Measurements from ENCODE around the gene PRKCE. TPM values are rescaled to one million over a fixed set of nuclear protein-coding genes. Genes with fewer than 3 reads are reported as not detected.

PRKCE gene
- polyA plus RNA-seq, 1 of the 3 experiments (the other 2 are of a cell fraction) = 16.3 TPM

- no peaks in the 10 kb centered on the region for H3K9me3 ChIP-seq
- H3F3A ChIP-seq (replicated peaks; ENCODE audit: insufficient read depth) = no peaks in the 10 kb centered on the region
- H3K4me3 ChIP-seq (ENCODE audit: low read depth in 2 of 2, low read length in 1 of 2) = no peak overlapping the region
- no peak for TF ChIP-seq PBX3 (IDR thresholded peaks at IDR 0.05)
- no peak for TF ChIP-seq ZBTB33 (IDR thresholded peaks at IDR 0.05; ENCODE audit: borderline replicate concordance, low read depth)
- no peak for TF ChIP-seq SMC3 (IDR thresholded peaks at IDR 0.05; ENCODE audit: low read depth, low read length)
- no peaks in the 10 kb centered on the region for H3K4me1 ChIP-seq (ENCODE audit: control insufficient read depth in 1 of 2, insufficient read depth in 2 of 2, low read depth in 1 of 2, low read length in 1 of 2)
- DNase-seq = no peak
- no peak overlapping the region for H3K27ac ChIP-seq (ENCODE audit: low read depth in 2 of 2, low read length in 1 of 2)
- no peak overlapping the region for H2AFZ ChIP-seq (ENCODE audit: low read depth)
- CTCF ChIA-PET = interaction anchor here (0.6 to 4.9 kb wide), 6 partner anchors 11 to 384 kb away, joined by 3 to 36 read pairs (median 4); no protein-coding TSS in a partner anchor
- H3K9ac ChIP-seq = no peak overlapping the region
- POLR2A ChIA-PET = no interaction called here
- no peaks in the 10 kb centered on the region for H4K20me1 ChIP-seq (ENCODE audit: insufficient read depth)
- H3K79me2 ChIP-seq (ENCODE audit: insufficient read depth) = no peaks in the 10 kb centered on the region
- no peaks in the 10 kb centered on the region for H3K27me3 ChIP-seq (ENCODE audit: insufficient read depth)
- H3K4me2 ChIP-seq = no peak overlapping the region
- H3K9me2 ChIP-seq = no peaks in the 10 kb centered on the region
- 80% methylated on average over 7 of the region's 7 CpGs for WGBS (ENCODE audit: low lambda C conversion rate)
- no peaks in the 10 kb centered on the region for H3K36me3 ChIP-seq (replicated peaks in 1 of 2; ENCODE audit: control insufficient read depth in 1 of 2, insufficient read depth in 2 of 2, low read length in 1 of 2)
Observed at GRCh38 chr2:45982096-45982495, 330.6 kb downstream of the PRKCE start.

DNA sequence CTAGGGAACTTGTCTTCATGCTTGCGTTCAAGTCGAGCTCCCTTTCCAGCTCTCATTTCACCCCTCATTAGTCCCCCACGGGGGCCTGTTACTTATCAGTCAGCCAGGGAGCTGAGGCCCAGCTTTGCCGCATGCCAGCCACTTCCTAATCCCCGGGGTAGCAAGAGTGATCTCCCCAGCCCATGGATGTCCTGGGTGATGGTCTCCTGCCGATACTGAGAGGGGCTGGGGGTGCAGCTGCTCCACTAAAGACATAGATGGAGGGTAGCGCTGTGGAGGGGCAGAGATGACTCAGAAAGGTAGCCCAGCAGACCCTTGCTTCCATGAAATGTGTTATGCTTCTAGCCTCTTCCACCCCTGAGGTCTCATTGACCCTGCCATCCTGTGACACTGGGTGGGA lies 331.7 kb downstream of the PRKCE start:
- H3K9me3 ChIP-seq = no peaks in the 10 kb centered on the region
- POLR2A ChIA-PET = no interaction called here
- H3K27ac ChIP-seq (ENCODE audit: low read depth in 2 of 2, low read length in 1 of 2) = no peak overlapping the region
- H4K20me1 ChIP-seq (ENCODE audit: insufficient read depth) = no peaks in the 10 kb centered on the region
- H3K4me1 ChIP-seq (ENCODE audit: control insufficient read depth in 1 of 2, insufficient read depth in 2 of 2, low read depth in 1 of 2, low read length in 1 of 2) = peaks cover 0 to 6% of the 10 kb centered on the region in 2 experiments; a peak in 1 of 4 replicates
- WGBS (ENCODE audit: low lambda C conversion rate) = 90% methylated on average over 7 of the region's 7 CpGs
- no peaks in the 10 kb centered on the region for H3F3A ChIP-seq (replicated peaks; ENCODE audit: insufficient read depth)
- H3K4me3 ChIP-seq (ENCODE audit: low read depth in 2 of 2, low read length in 1 of 2) = no peak overlapping the region
- H3K27me3 ChIP-seq (ENCODE audit: insufficient read depth) = no peaks in the 10 kb centered on the region
- no peak for DNase-seq
- no peaks in the 10 kb centered on the region for H3K79me2 ChIP-seq (ENCODE audit: insufficient read depth)
- no peaks in the 10 kb centered on the region for H3K9me2 ChIP-seq
- CTCF ChIA-PET = interaction anchor here (0.9 to 3.3 kb wide), 5 partner anchors 10 to 905 kb away, joined by 3 to 17 read pairs (median 3); no protein-coding TSS in a partner anchor
- H2AFZ ChIP-seq (ENCODE audit: low read depth) = no peak overlapping the region
- H3K36me3 ChIP-seq (replicated peaks in 1 of 2; ENCODE audit: control insufficient read depth in 1 of 2, insufficient read depth in 2 of 2, low read length in 1 of 2) = no peaks in the 10 kb centered on the region
- H3K9ac ChIP-seq = no peak overlapping the region
- H3K4me2 ChIP-seq = no peak overlapping the region
- TF ChIP-seq YY1 (IDR thresholded peaks at IDR 0.05; ENCODE audit: low read depth) (no peak), ZBTB33 (IDR thresholded peaks at IDR 0.05; ENCODE audit: borderline replicate concordance, low read depth) (no peak), PBX3 (IDR thresholded peaks at IDR 0.05) (no peak), FOXM1 (IDR thresholded peaks at IDR 0.05; ENCODE audit: low read depth) (no peak), TAF1 (IDR thresholded peaks at IDR 0.05; ENCODE audit: borderline replicate concordance, low read depth, low read length) (no peak), JUND (IDR thresholded peaks at IDR 0.05) (no peak), NFIC (IDR thresholded peaks at IDR 0.05; ENCODE audit: borderline replicate concordance) (no peak), RXRA (IDR thresholded peaks at IDR 0.05; ENCODE audit: borderline replicate concordance, low read depth) (no peak), MXI1 (IDR thresholded peaks at IDR 0.05; ENCODE audit: low read depth, low read length) (no peak), TCF12 (IDR thresholded peaks at IDR 0.05) (no peak), CTCF (IDR thresholded peaks at IDR 0.05) (no peak), RAD21 (IDR thresholded peaks at IDR 0.05; ENCODE audit: low read length) (no peak)
- TF ChIP-seq, protein P1, sequence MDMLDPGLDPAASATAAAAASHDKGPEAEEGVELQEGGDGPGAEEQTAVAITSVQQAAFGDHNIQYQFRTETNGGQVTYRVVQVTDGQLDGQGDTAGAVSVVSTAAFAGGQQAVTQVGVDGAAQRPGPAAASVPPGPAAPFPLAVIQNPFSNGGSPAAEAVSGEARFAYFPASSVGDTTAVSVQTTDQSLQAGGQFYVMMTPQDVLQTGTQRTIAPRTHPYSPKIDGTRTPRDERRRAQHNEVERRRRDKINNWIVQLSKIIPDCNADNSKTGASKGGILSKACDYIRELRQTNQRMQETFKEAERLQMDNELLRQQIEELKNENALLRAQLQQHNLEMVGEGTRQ (IDR thresholded peaks at IDR 0.05; ENCODE audit: borderline replicate concordance, low read depth, low read length) = no peak
- TF ChIP-seq, protein P2, sequence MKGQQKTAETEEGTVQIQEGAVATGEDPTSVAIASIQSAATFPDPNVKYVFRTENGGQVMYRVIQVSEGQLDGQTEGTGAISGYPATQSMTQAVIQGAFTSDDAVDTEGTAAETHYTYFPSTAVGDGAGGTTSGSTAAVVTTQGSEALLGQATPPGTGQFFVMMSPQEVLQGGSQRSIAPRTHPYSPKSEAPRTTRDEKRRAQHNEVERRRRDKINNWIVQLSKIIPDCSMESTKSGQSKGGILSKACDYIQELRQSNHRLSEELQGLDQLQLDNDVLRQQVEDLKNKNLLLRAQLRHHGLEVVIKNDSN (IDR thresholded peaks at IDR 0.05; ENCODE audit: borderline replicate concordance, low read depth) = no peak
- TF ChIP-seq, protein P3, sequence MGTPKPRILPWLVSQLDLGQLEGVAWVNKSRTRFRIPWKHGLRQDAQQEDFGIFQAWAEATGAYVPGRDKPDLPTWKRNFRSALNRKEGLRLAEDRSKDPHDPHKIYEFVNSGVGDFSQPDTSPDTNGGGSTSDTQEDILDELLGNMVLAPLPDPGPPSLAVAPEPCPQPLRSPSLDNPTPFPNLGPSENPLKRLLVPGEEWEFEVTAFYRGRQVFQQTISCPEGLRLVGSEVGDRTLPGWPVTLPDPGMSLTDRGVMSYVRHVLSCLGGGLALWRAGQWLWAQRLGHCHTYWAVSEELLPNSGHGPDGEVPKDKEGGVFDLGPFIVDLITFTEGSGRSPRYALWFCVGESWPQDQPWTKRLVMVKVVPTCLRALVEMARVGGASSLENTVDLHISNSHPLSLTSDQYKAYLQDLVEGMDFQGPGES (IDR thresholded peaks at IDR 0.05; ENCODE audit: low read depth, low read length) = no peak

All from SK-N-SH (cell line).